Measurements from ENCODE around the gene ABLIM2.

DNA sequence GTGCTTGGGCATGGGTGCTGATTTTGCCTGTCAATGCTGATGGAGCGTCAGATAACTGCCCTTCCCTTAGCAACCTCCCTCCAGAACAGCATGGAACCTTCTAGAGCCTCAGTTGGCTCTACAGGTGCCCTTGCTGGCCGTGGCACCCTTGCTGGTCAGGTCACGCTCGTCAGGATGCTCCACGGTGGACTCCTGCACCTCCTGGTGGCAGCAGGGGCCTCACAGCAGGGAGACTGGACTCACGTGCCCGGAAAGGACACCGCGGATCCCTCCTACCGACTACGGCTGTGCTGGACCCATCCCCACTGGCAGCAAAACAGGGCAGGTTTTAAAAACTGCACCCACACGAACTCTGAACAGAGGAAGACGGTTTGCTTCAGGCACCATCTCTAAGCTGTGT is 136.8 kb downstream of the ABLIM2 start:
- TF ChIP-seq, protein P1, sequence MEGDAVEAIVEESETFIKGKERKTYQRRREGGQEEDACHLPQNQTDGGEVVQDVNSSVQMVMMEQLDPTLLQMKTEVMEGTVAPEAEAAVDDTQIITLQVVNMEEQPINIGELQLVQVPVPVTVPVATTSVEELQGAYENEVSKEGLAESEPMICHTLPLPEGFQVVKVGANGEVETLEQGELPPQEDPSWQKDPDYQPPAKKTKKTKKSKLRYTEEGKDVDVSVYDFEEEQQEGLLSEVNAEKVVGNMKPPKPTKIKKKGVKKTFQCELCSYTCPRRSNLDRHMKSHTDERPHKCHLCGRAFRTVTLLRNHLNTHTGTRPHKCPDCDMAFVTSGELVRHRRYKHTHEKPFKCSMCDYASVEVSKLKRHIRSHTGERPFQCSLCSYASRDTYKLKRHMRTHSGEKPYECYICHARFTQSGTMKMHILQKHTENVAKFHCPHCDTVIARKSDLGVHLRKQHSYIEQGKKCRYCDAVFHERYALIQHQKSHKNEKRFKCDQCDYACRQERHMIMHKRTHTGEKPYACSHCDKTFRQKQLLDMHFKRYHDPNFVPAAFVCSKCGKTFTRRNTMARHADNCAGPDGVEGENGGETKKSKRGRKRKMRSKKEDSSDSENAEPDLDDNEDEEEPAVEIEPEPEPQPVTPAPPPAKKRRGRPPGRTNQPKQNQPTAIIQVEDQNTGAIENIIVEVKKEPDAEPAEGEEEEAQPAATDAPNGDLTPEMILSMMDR (conservative IDR thresholded peaks at IDR 0.05 in 1 of 2, IDR thresholded peaks at IDR 0.05 in 1 of 2; ENCODE audit: extremely low read depth in 1 of 2, insufficient read depth in 1 of 2, low read depth in 1 of 2, low read length in 2 of 2), result no peak
- TF ChIP-seq EZH2 (IDR thresholded peaks at IDR 0.05; ENCODE audit: borderline replicate concordance, low read length), result no peak

Measured in mammary epithelial cell (primary cell).